B cell (primary cell): ENCODE data around the gene PINLYP. TPM values are rescaled to one million over a fixed set of nuclear protein-coding genes. Genes with fewer than 3 reads are reported as not detected.

Experiments used
- ATAC-seq: fragments of 200-7000 bp; cut with Tn5 transposase; one replicate; pipeline ENCODE4 v1.10.0; 2021; ENCODE audit warnings: low read depth, mild to moderate bottlenecking, moderate number of reproducible peaks, moderate library complexity
- CTCF ChIA-PET: fragments of 350-600 bp; sonication (Branson Sonifier 250); formaldehyde crosslinking; loops from one replicate; lab custom pipeline; 2021; ENCODE audit warnings: antibody characterized with exemption, inconsistent platforms; lab: Charles Lee
- POLR2A ChIA-PET: fragments of 350-600 bp; sonication (Branson Sonifier 250); formaldehyde crosslinking; loops from one replicate; lab custom pipeline; 2021; ENCODE audit warnings: antibody characterized with exemption; lab: Charles Lee
- DNase-seq: peaks from one replicate; pipeline ENCODE4 v3.0.0; 2013
- H2AFZ ChIP-seq: 2 replicates; pipeline ENCODE4 v1.6.1; 2012; ENCODE audit warnings: mild to moderate bottlenecking, low read depth, low read length; ENCODE audit not compliant: insufficient read depth, poor library complexity, severe bottlenecking
- H3K27ac ChIP-seq, 2 donors: 1 replicate in 1 of 2; 2 replicates in 1 of 2; pipeline ENCODE4 v1.5.1; 2012 to 2013; ENCODE audit warnings: low read length in 2 of 2, mild to moderate bottlenecking in 2 of 2, moderate library complexity in 1 of 2
- H3K27me3 ChIP-seq, 4 experiments: fragments of 200-600 bp in 1 of 4; sonication (generic) in 1 of 4; replicated peaks in 1 of 4; 1 replicate in 2 of 4; 2 replicates in 2 of 4; pipeline versions ENCODE4 v1.6.1 to v1.7.0; 2013 to 2016; ENCODE audit warnings: low read length in 3 of 4, mild to moderate bottlenecking in 2 of 4, mixed read lengths in 1 of 4, moderate library complexity in 1 of 4; ENCODE audit not compliant: insufficient read depth in 4 of 4, control insufficient read depth in 3 of 4; ENCODE audit errors: control extremely low read depth in 1 of 4
- H3K36me3 ChIP-seq, 2 experiments: replicated peaks in 1 of 2; 1 replicate in 1 of 2; 2 replicates in 1 of 2; pipeline versions ENCODE4 v1.6.1 to v1.7.1; 2013; ENCODE audit warnings: low read length in 1 of 2; ENCODE audit not compliant: insufficient read depth in 2 of 2, control insufficient read depth in 1 of 2; ENCODE audit errors: control extremely low read depth in 1 of 2, extremely low read depth in 1 of 2
- H3K4me1 ChIP-seq, 2 donors: fragments of 200-600 bp in 1 of 2; sonication (generic) in 1 of 2; 1 replicate in 1 of 2; 2 replicates in 1 of 2; pipeline versions ENCODE4 v1.5.1 to v1.6.1; 2013 to 2017; ENCODE audit warnings: low read length in 2 of 2; ENCODE audit not compliant: control insufficient read depth in 2 of 2, insufficient read depth in 2 of 2
- H3K4me2 ChIP-seq: replicated peaks from 2 replicates; pipeline ENCODE3; 2012; ENCODE audit warnings: mild to moderate bottlenecking, low read depth, low read length; ENCODE audit not compliant: poor library complexity, severe bottlenecking
- H3K4me3 ChIP-seq, 5 experiments: fragments of 200-600 bp in 1 of 5; sonication (generic) in 1 of 5; 1 replicate in 3 of 5; 2 replicates in 2 of 5; pipeline versions ENCODE4 v1.5.1 to v1.7.0; 2011 to 2016; ENCODE audit warnings: low read length in 4 of 5, mild to moderate bottlenecking in 4 of 5, low read depth in 2 of 5, control low read depth in 1 of 5, moderate library complexity in 1 of 5; ENCODE audit not compliant: insufficient read depth in 1 of 5; ENCODE audit errors: control extremely low read depth in 1 of 5, extremely low read depth in 1 of 5
- H3K79me2 ChIP-seq: fragments of 200-600 bp; sonication (generic); one replicate; pipeline ENCODE4 v1.6.0; 2016; ENCODE audit warnings: low read length; ENCODE audit not compliant: control insufficient read depth, insufficient read depth
- H3K9ac ChIP-seq: fragments of 200-600 bp; sonication (generic); 2 replicates; pipeline ENCODE4 v1.6.1; 2017; ENCODE audit warnings: mild to moderate bottlenecking, low read length, moderate library complexity
- H3K9me3 ChIP-seq, 3 donors: one replicate each; pipeline versions ENCODE4 v1.6.1 to v1.7.1; 2013; ENCODE audit warnings: low read length in 2 of 3; ENCODE audit not compliant: control insufficient read depth in 2 of 3, insufficient read depth in 1 of 3; ENCODE audit errors: control extremely low read depth in 1 of 3
- H4K20me1 ChIP-seq: 2 replicates; pipeline ENCODE4 v1.6.0; 2012; ENCODE audit warnings: mild to moderate bottlenecking, low read length; ENCODE audit not compliant: insufficient read depth, control insufficient read depth, poor library complexity, severe bottlenecking
- H3K27ac Mint-ChIP-seq: one replicate; pipeline ENCODE4 v1.8.0; 2021; ENCODE audit warnings: mixed read lengths
- H3K27me3 Mint-ChIP-seq: one replicate; pipeline ENCODE4 v1.8.0; 2021; ENCODE audit warnings: mixed read lengths
- H3K4me1 Mint-ChIP-seq: one replicate; pipeline ENCODE4 v1.8.0; 2021; ENCODE audit warnings: mixed read lengths
- H3K4me3 Mint-ChIP-seq: one replicate; pipeline ENCODE4 v1.8.0; 2021; ENCODE audit warnings: mixed read lengths
- H3K9me3 Mint-ChIP-seq: one replicate; pipeline ENCODE4 v1.8.0; 2022; ENCODE audit warnings: mixed read lengths; ENCODE audit not compliant: insufficient read depth
- EZH2 ChIP-seq: IDR thresholded peaks from 2 replicates; pipeline ENCODE4 v1.6.1; 2012; ENCODE audit warnings: borderline replicate concordance, low read depth, mild to moderate bottlenecking, moderate library complexity, low read length; ENCODE audit not compliant: insufficient read depth, poor library complexity, severe bottlenecking
- WGBS: methylation state at CpG from one replicate; pipeline ENCODE4 v1.1.5; 2013; ENCODE audit warnings: missing lambda C conversion rate; ENCODE audit not compliant: insufficient coverage; 5-methylcytosine and 5-hydroxymethylcytosine counted together
- intact Hi-C: fragments of 100-400 bp; cut with micrococcal nuclease; formaldehyde crosslinking; loops from one replicate; pipeline ENCODE4 v1.10.0; 2022
- polyA plus RNA-seq: library from polyadenylated mRNA; depleted of rRNA; stranded (reverse); fragments of >200 nt; gene quantifications from 2 replicates; pipeline ENCODE4 v1.2.3, GENCODE V29; 2012
- total RNA-seq, 2 donors: library from RNA; stranded (reverse); fragments of 120-200 nt in 1 of 2; gene quantifications; 1 replicate in 1 of 2; 2 replicates in 1 of 2; pipeline versions ENCODE4 v1.2.3 to v1.2.4, GENCODE V29; 2013 to 2022
- TF ChIP-seq, protein P1 (sequence below): fragments of 200-600 bp; IDR thresholded peaks from one replicate; pipeline ENCODE4 v1.8.0; 2022; ENCODE audit warnings: antibody characterized with exemption, mild to moderate bottlenecking

The PINLYP gene
- total and polyA plus RNA-seq, 2 donors (not counting 1 experiment from before 2014, with no cell fraction given) = 2.0 to 2.9 TPM

DNA sequence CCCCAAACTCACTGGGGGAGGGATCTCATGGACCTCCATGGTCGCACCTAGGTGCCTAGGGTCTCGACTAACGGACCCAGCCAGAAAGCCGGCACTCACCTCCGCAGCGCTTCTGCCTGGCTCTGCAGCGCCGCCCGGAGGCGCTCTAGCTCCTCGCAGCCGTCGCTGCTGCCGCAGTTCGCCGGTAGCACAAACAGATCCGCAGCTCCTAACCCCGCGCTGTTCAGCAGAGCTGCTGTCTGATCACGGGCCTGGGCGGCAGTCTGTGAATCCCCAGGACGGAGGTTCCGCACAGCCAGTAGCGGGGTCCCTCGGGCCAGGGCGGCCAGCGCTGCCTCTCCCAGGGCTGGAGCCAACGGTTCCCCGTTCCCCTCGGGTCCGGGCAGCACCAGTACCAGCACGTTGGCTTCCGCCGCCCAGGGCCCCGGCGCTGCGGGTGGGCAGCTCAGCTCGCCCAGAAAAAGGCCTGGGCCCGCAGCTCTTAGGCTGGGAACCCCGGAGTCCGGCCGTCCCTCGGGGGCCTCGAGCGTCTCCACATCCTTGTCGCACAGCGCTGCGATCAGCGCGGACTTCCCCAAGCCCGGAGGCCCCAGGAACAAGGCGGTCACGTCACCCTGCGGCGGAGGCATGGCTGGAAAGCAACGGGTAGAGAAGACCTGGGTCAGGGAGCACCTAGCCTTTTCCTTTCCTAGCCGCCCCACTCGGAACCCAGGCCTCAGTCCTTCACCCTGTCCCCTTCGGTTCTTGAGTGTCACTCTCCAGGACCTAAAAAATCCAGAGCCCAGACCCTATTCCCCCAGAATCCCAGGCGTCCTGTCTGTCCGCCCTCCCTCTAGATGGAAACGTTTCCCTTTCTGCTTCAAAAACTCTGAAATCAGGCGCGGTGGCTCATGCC, 19.4 kb downstream of the PINLYP start:
- DNase-seq (peak; percentile 83), ATAC-seq (peak; percentile 23)
- Histone ChIP-seq H3K79me2 (peaks cover 61% of the 10 kb centered on the region), H3K9me3 (no peaks in the 10 kb centered on the region), H3K4me2 (peak overlapping the region; percentile 79), H4K20me1 (peaks cover 5% of the 10 kb centered on the region), H3K36me3 (peaks cover 0 to 31% of the 10 kb centered on the region in 2 experiments), H3K4me3 (peak overlapping the region; percentile 61 to 88 (median 73)), H3K27ac (peak overlapping the region; percentile 95 to 97), H3K4me1 (peaks cover 22 to 48% of the 10 kb centered on the region in 2 donors), H2AFZ (peak overlapping the region; percentile 87), H3K27me3 (no peaks in the 10 kb centered on the region), H3K9ac (peak overlapping the region; percentile 74)
- H3K27ac Mint-ChIP-seq = peak overlapping the region; percentile 99
- intact Hi-C loops = loop anchor here (1.0 kb wide), 1 partner anchor 148 kb away; no protein-coding TSS in a partner anchor
- H3K4me3 Mint-ChIP-seq = peak overlapping the region; percentile 98
- peaks cover 53% of the 10 kb centered on the region for H3K4me1 Mint-ChIP-seq
- POLR2A ChIA-PET = interaction anchor here (1.0 to 2.2 kb wide), 3 partner anchors 20 to 62 kb away, joined by 3 to 15 read pairs (median 4); partner anchors contain the start of genes PINLYP, XRCC1 and ZNF575
- H3K27me3 Mint-ChIP-seq = no peaks in the 10 kb centered on the region
- CTCF ChIA-PET = interaction anchor here (0.7 to 7.5 kb wide), 37 partner anchors 10 to 215 kb away, joined by 3 to 126 read pairs (median 5); partner anchors contain the start of genes PINLYP, XRCC1 and ZNF575
- WGBS = under 1% methylated on average over 64 of the region's 64 CpGs
- no peaks in the 10 kb centered on the region for H3K9me3 Mint-ChIP-seq
- TF ChIP-seq, protein P1, sequence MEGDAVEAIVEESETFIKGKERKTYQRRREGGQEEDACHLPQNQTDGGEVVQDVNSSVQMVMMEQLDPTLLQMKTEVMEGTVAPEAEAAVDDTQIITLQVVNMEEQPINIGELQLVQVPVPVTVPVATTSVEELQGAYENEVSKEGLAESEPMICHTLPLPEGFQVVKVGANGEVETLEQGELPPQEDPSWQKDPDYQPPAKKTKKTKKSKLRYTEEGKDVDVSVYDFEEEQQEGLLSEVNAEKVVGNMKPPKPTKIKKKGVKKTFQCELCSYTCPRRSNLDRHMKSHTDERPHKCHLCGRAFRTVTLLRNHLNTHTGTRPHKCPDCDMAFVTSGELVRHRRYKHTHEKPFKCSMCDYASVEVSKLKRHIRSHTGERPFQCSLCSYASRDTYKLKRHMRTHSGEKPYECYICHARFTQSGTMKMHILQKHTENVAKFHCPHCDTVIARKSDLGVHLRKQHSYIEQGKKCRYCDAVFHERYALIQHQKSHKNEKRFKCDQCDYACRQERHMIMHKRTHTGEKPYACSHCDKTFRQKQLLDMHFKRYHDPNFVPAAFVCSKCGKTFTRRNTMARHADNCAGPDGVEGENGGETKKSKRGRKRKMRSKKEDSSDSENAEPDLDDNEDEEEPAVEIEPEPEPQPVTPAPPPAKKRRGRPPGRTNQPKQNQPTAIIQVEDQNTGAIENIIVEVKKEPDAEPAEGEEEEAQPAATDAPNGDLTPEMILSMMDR = peak; percentile 89
- TF ChIP-seq EZH2 = no peak
